Esophagus muscularis mucosa (tissue), 4 donors: ENCODE data around the gene UBE2J2.

Experiments
- EP300 ChIP-seq: sonication (generic); formaldehyde crosslinking; IDR thresholded peaks from one replicate; pipeline ENCODE4 v1.6.1; 2017; ENCODE audit warnings: antibody characterized with exemption
- POLR2A ChIP-seq: fragments of 450-650 bp; IDR thresholded peaks from one replicate; pipeline ENCODE4 v1.6.1; 2017; ENCODE audit warnings: antibody characterized with exemption, moderate library complexity, mild to moderate bottlenecking, low read depth
- POLR2AphosphoS5 ChIP-seq, 2 donors: sonication (generic); formaldehyde crosslinking; IDR thresholded peaks; one replicate each; pipeline ENCODE4 v1.6.1; 2017; ENCODE audit warnings: antibody characterized with exemption in 2 of 2
- TF ChIP-seq, protein P1 (sequence below), 3 experiments: fragments of 200-600 bp in 2 of 3; fragments of 450-650 bp in 1 of 3; sonication (generic) in 2 of 3; IDR thresholded peaks; one replicate each; pipeline ENCODE4 v1.5.1; 2017 to 2019; ENCODE audit warnings: antibody characterized with exemption in 3 of 3, mild to moderate bottlenecking in 2 of 3, moderate library complexity in 1 of 3

DNA sequence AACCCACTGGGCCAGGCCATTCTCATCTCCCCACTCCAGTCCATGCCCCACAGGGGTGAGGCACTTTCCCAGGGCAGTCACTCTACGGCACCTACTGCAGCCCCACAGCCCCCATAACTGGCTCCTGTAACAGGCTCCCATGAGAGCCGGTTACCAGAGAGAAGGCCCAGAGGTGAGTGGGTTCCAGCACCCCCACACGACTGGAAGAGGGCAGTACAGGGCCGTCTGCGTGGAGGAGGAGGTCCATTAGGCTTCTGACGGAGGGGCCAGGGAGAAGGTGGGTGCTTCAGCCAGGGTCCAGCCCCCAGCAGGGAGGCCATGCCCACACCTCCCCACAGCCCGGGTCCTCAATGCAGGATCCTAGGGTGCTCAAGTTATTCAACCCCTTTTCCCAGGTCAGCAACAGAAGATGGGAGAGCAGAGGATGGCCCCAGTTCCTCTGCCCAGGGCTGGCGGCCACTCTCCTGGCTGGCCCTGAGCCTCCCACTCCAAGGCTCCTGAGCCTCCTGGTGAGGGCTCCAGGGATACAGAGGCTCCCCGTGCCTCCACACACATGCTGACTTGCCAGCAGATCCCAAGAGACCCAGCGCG lies 32.5 kb upstream of the UBE2J2 start:
- TF ChIP-seq POLR2A (no peak), POLR2AphosphoS5 (IDR thresholded peaks at IDR 0.05) (no peak), EP300 (no peak)
- TF ChIP-seq, protein P1, sequence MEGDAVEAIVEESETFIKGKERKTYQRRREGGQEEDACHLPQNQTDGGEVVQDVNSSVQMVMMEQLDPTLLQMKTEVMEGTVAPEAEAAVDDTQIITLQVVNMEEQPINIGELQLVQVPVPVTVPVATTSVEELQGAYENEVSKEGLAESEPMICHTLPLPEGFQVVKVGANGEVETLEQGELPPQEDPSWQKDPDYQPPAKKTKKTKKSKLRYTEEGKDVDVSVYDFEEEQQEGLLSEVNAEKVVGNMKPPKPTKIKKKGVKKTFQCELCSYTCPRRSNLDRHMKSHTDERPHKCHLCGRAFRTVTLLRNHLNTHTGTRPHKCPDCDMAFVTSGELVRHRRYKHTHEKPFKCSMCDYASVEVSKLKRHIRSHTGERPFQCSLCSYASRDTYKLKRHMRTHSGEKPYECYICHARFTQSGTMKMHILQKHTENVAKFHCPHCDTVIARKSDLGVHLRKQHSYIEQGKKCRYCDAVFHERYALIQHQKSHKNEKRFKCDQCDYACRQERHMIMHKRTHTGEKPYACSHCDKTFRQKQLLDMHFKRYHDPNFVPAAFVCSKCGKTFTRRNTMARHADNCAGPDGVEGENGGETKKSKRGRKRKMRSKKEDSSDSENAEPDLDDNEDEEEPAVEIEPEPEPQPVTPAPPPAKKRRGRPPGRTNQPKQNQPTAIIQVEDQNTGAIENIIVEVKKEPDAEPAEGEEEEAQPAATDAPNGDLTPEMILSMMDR (IDR thresholded peaks at IDR 0.05): no peak
